Hepatocyte (in vitro differentiated cells): ENCODE measurements around the gene PTS. TPM values are rescaled to one million over a fixed set of nuclear protein-coding genes. Genes with fewer than 3 reads are reported as not detected.

Source experiments
- DNase-seq: peaks from one replicate; pipeline ENCODE4 v3.0.0-alpha.2; 2016; ENCODE audit warnings: low spot score
- H2AFZ ChIP-seq: fragments of 200-600 bp; sonication (generic); 2 replicates; pipeline ENCODE4 v1.6.0; 2016; ENCODE audit warnings: antibody characterized with exemption, mild to moderate bottlenecking
- H3K27ac ChIP-seq: fragments of 200-600 bp; sonication (generic); 2 replicates; pipeline ENCODE4 v1.5.1; 2016; ENCODE audit warnings: mild to moderate bottlenecking
- H3K27me3 ChIP-seq: fragments of 200-600 bp; sonication (generic); 2 replicates; pipeline ENCODE4 v1.6.1; 2016
- H3K36me3 ChIP-seq: fragments of 200-600 bp; sonication (generic); replicated peaks from 2 replicates; pipeline ENCODE4 v1.5.1; 2016; ENCODE audit warnings: low read depth; ENCODE audit not compliant: insufficient read depth
- H3K4me1 ChIP-seq: fragments of 200-600 bp; sonication (generic); 2 replicates; pipeline ENCODE4 v1.5.1; 2016; ENCODE audit warnings: mild to moderate bottlenecking, moderate library complexity; ENCODE audit not compliant: insufficient read depth
- H3K4me2 ChIP-seq: fragments of 200-600 bp; sonication (generic); 2 replicates; pipeline ENCODE4 v1.6.0; 2016
- H3K4me3 ChIP-seq: fragments of 200-600 bp; sonication (generic); 2 replicates; pipeline ENCODE4 v1.5.1; 2016; ENCODE audit warnings: mild to moderate bottlenecking
- H3K79me2 ChIP-seq: fragments of 200-600 bp; sonication (generic); 2 replicates; pipeline ENCODE4 v1.6.0; 2017; ENCODE audit warnings: mild to moderate bottlenecking
- H3K9me2 ChIP-seq: fragments of 200-600 bp; sonication (generic); replicated peaks from 2 replicates; pipeline ENCODE4 v1.6.0; 2017; ENCODE audit warnings: mild to moderate bottlenecking; ENCODE audit not compliant: insufficient read depth
- H3K9me3 ChIP-seq: fragments of 200-600 bp; sonication (generic); 2 replicates; pipeline ENCODE4 v1.5.1; 2016; ENCODE audit warnings: low read depth, mild to moderate bottlenecking
- H4K20me1 ChIP-seq: fragments of 200-600 bp; sonication (generic); 2 replicates; pipeline ENCODE4 v1.6.0; 2016; ENCODE audit warnings: mild to moderate bottlenecking; ENCODE audit not compliant: insufficient read depth, poor library complexity, severe bottlenecking
- CTCF ChIP-seq: fragments of 200-600 bp; sonication (generic); IDR thresholded peaks from 2 replicates; pipeline ENCODE4 v1.5.1; 2016; ENCODE audit warnings: antibody characterized with exemption, mild to moderate bottlenecking; ENCODE audit not compliant: poor library complexity
- EZH2 ChIP-seq: fragments of 200-600 bp; sonication (generic); IDR thresholded peaks from 2 replicates; pipeline ENCODE4 v1.6.1; 2016; ENCODE audit warnings: antibody characterized with exemption, mild to moderate bottlenecking, borderline replicate concordance
- EZH2phosphoT487 ChIP-seq: fragments of 200-600 bp; sonication (generic); IDR thresholded peaks from one replicate; pipeline ENCODE4 v1.6.1; 2018; ENCODE audit warnings: antibody characterized with exemption, mild to moderate bottlenecking, low read depth, moderate library complexity; ENCODE audit not compliant: unreplicated experiment, severe bottlenecking
- WGBS: methylation state at CpG from one replicate; pipeline ENCODE4 v1.1.6; 2016; ENCODE audit warnings: low lambda C conversion rate; ENCODE audit errors: missing lambda C conversion rate; 5-methylcytosine and 5-hydroxymethylcytosine counted together
- polyA plus RNA-seq: library from polyadenylated mRNA; unstranded; fragments of >200 nt; fragmentation: Nextera tagmentation; extraction: Ambion mirVana; gene quantifications from 2 replicates; pipeline ENCODE4 v1.2.1, GENCODE V29; 2016
- total RNA-seq: library from RNA; depleted of rRNA; stranded (reverse); fragments of >200 nt; gene quantifications from 2 replicates; pipeline ENCODE4 v1.2.3, GENCODE V29; 2014

PTS gene
- total and polyA plus RNA-seq, 2 experiments from 2014 or later, result 44.3 to 84.6 TPM

GRCh38 chr11:112235750-112236390 is 9.6 kb downstream of the PTS start:
- no peaks in the 10 kb centered on the region for H3K27me3 ChIP-seq
- no peak overlapping the region for H3K27ac ChIP-seq
- TF ChIP-seq EZH2phosphoT487 (no peak), EZH2 (no peak), CTCF (no peak)
- DNase-seq, result no peak
- H3K9me2 ChIP-seq, result no peaks in the 10 kb centered on the region
- peaks cover 6% of the 10 kb centered on the region for H3K79me2 ChIP-seq
- no peaks in the 10 kb centered on the region for H3K4me1 ChIP-seq
- WGBS, result 97% methylated on average over 8 of the region's 8 CpGs
- H2AFZ ChIP-seq, result no peak overlapping the region
- H3K4me3 ChIP-seq, result no peak overlapping the region
- H3K4me2 ChIP-seq, result no peak overlapping the region
- no peaks in the 10 kb centered on the region for H4K20me1 ChIP-seq
- H3K36me3 ChIP-seq, result peaks cover 4% of the 10 kb centered on the region
- no peaks in the 10 kb centered on the region for H3K9me3 ChIP-seq

- H4K20me1 ChIP-seq, result no peaks in the 10 kb centered on the region
- no peak overlapping the region for H2AFZ ChIP-seq
- no peaks in the 10 kb centered on the region for H3K4me1 ChIP-seq
- H3K36me3 ChIP-seq, result peaks cover 4% of the 10 kb centered on the region
- H3K9me3 ChIP-seq, result no peaks in the 10 kb centered on the region
- TF ChIP-seq EZH2phosphoT487, result no peak
- no peak for TF ChIP-seq CTCF
- no peak for TF ChIP-seq EZH2
- H3K4me3 ChIP-seq, result no peak overlapping the region
- WGBS, result 99% methylated on average over 4 of the region's 4 CpGs
- no peaks in the 10 kb centered on the region for H3K9me2 ChIP-seq
- H3K79me2 ChIP-seq, result no peaks in the 10 kb centered on the region
- H3K27me3 ChIP-seq, result no peaks in the 10 kb centered on the region
- no peak overlapping the region for H3K27ac ChIP-seq
- no peak for DNase-seq
- H3K4me2 ChIP-seq, result no peak overlapping the region
Measured at GRCh38 chr11:112237451-112237850, 11.2 kb downstream of the PTS start.

- Histone ChIP-seq H3K4me3 (no peak overlapping the region), H3K27ac (no peak overlapping the region), H3K9me3 (no peaks in the 10 kb centered on the region), H4K20me1 (no peaks in the 10 kb centered on the region), H2AFZ (no peak overlapping the region), H3K79me2 (no peaks in the 10 kb centered on the region), H3K4me1 (no peaks in the 10 kb centered on the region), H3K27me3 (no peaks in the 10 kb centered on the region), H3K36me3 (peaks cover 4% of the 10 kb centered on the region), H3K9me2 (no peaks in the 10 kb centered on the region), H3K4me2 (no peak overlapping the region)
- 85% methylated on average over 3 of the region's 3 CpGs for WGBS
- TF ChIP-seq EZH2 (no peak), EZH2phosphoT487 (no peak), CTCF (no peak)
- DNase-seq, result no peak
Measured at GRCh38 chr11:112238041-112238440, 11.8 kb downstream of the PTS start.

- Histone ChIP-seq H3K36me3 (peaks cover 4% of the 10 kb centered on the region), H3K9me3 (no peaks in the 10 kb centered on the region), H3K4me2 (no peak overlapping the region), H3K79me2 (no peaks in the 10 kb centered on the region), H3K27me3 (no peaks in the 10 kb centered on the region), H3K27ac (no peak overlapping the region), H3K4me3 (no peak overlapping the region), H2AFZ (no peak overlapping the region), H3K9me2 (no peaks in the 10 kb centered on the region), H3K4me1 (no peaks in the 10 kb centered on the region), H4K20me1 (no peaks in the 10 kb centered on the region)
- no peak for DNase-seq
- 49% methylated on average over 3 of the region's 3 CpGs for WGBS
- no peak for TF ChIP-seq EZH2phosphoT487
- no peak for TF ChIP-seq CTCF
- TF ChIP-seq EZH2, result no peak
Measured at GRCh38 chr11:112241486-112241885, 15.3 kb downstream of the PTS start.
